GM12878 (cell line): ENCODE results near the gene LAP3. TPM values are rescaled to one million over a fixed set of nuclear protein-coding genes. Genes with fewer than 3 reads are reported as not detected.

Experiments used
- ASH2L ChIP-seq: fragments of 300-600, 200-600 bp; sonication (generic); IDR thresholded peaks from 2 replicates; pipeline ENCODE4 v1.6.1; 2017; ENCODE audit warnings: low read depth, mild to moderate bottlenecking, borderline replicate concordance
- CBX5 ChIP-seq: sonication (generic); IDR thresholded peaks from 2 replicates; pipeline ENCODE4 v1.6.1; 2016; ENCODE audit warnings: low read depth, moderate library complexity, mild to moderate bottlenecking, inconsistent platforms
- DPF2 ChIP-seq: fragments of 450-650 bp; IDR thresholded peaks from 2 replicates; pipeline ENCODE4 v1.6.1; 2017; ENCODE audit warnings: mild to moderate bottlenecking
- E2F8 ChIP-seq: fragments of 450-650 bp; IDR thresholded peaks from 2 replicates; pipeline ENCODE4 v1.6.1; 2018; ENCODE audit warnings: mild to moderate bottlenecking, low read depth, moderate library complexity; ENCODE audit not compliant: partially characterized antibody
- EP300 ChIP-seq, 2 experiments: fragments of 150-350 bp in 1 of 2; IDR thresholded peaks; 2 replicates each; pipeline ENCODE4 v1.6.1; 2011 to 2012; ENCODE audit warnings: low read depth in 2 of 2, low read length in 2 of 2, borderline replicate concordance in 1 of 2, improper control_type of control experiment in 1 of 2, inconsistent platforms in 1 of 2; ENCODE audit not compliant: control insufficient read depth in 1 of 2
- JUNB ChIP-seq: IDR thresholded peaks from 2 replicates; pipeline ENCODE4 v1.6.1; 2016; ENCODE audit warnings: antibody characterized with exemption, mild to moderate bottlenecking
- MLLT1 ChIP-seq: fragments of 450-650 bp; IDR thresholded peaks from 2 replicates; pipeline ENCODE4 v1.6.1; 2016; ENCODE audit warnings: mild to moderate bottlenecking
- PML ChIP-seq: IDR thresholded peaks from 2 replicates; pipeline ENCODE4 v1.6.1; 2012; ENCODE audit warnings: low read length, inconsistent platforms
- POU2F2 ChIP-seq: IDR thresholded peaks from 3 replicates; pipeline ENCODE4 v1.6.1; 2011; ENCODE audit warnings: low read depth, mild to moderate bottlenecking, low read length, borderline replicate concordance
- SRF ChIP-seq, 2 experiments: IDR thresholded peaks; 2 replicates each; pipeline ENCODE4 v1.6.1; 2011; ENCODE audit warnings: low read depth in 2 of 2, low read length in 2 of 2, mild to moderate bottlenecking in 1 of 2, moderate library complexity in 1 of 2
- ZNF622 ChIP-seq: fragments of 450-650 bp; IDR thresholded peaks from 2 replicates; pipeline ENCODE4 v1.6.1; 2017; ENCODE audit warnings: mild to moderate bottlenecking, inconsistent platforms
- polyA plus RNA-seq, 11 experiments: library from polyadenylated mRNA; depleted of rRNA in 4 of 11; unstranded in 6 of 11; stranded (reverse) in 5 of 11; fragments of >200 nt; fragmentation: Nextera tagmentation in 4 of 11; fragmentation: Illumina TruSeq in 1 of 11; extraction: Ambion mirVana in 4 of 11; extraction: Trizol in 1 of 11; gene quantifications; 1 replicate in 1 of 11; 2 replicates in 10 of 11; pipeline versions ENCODE4 v1.2.1 to v1.2.3, GENCODE V29; 2011 to 2016; ENCODE audit warnings: inconsistent platforms in 2 of 11, missing spikeins in 2 of 11, low read depth in 1 of 11
- total RNA-seq, 4 experiments: library from RNA; depleted of rRNA in 3 of 4; stranded (reverse); fragments of >200 nt in 3 of 4; fragmentation: Illumina TruSeq in 1 of 4; extraction: Trizol in 1 of 4; gene quantifications; 2 replicates each; pipeline versions ENCODE4 v1.2.1 to v1.2.3, GENCODE V29; 2013 to 2021

The LAP3 gene
- total and polyA plus RNA-seq, 10 of the 15 experiments (the other 5 are each of a cell fraction or from before 2014, with no cell fraction given) = 134 to 249 (median 204) TPM

- no peak for TF ChIP-seq PML
- TF ChIP-seq E2F8 = no peak
- peak in 1 of 2 experiments; percentile 63; a peak in 1 of 4 replicates for TF ChIP-seq EP300 (IDR thresholded peaks at IDR 0.05; ENCODE audit: borderline replicate concordance in 1 of 2, control insufficient read depth in 1 of 2, low read depth in 2 of 2, low read length in 2 of 2)
- no peak for TF ChIP-seq SRF (IDR thresholded peaks at IDR 0.05; ENCODE audit: low read depth in 2 of 2, low read length in 2 of 2)
- TF ChIP-seq POU2F2 = no peak
- no peak for TF ChIP-seq JUNB
- no peak for TF ChIP-seq CBX5
- no peak for TF ChIP-seq ASH2L
- 0 out of 2 replicates have a peak, but pooled peaks have one; percentile 18 for TF ChIP-seq MLLT1
- no peak for TF ChIP-seq ZNF622
- TF ChIP-seq DPF2 = peak; percentile 91
Observed at GRCh38 chr4:17595471-17596005, 18.5 kb downstream of the LAP3 start (continued).
